ENCODE measurements around the gene APPL1.

DNA sequence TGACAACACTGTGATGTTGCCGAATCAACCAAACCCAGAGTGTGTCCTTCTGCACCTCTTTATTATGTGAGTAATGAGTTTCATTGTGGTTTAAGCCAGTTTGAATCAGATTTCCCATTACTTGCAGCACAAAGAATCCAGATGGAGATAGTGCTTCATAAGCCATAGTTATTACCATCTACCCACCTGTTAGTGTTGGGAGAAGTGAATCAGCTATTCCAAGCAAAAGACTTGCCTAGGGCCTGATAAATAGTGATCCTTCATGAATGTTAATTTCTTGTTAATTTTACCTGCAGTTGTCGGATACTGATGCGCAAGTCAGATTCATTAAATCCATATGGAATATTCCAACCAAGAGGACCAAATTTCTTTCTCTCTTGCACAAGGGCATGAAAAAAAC is 86.7 kb downstream of the APPL1 start:
- TF ChIP-seq, protein P1, sequence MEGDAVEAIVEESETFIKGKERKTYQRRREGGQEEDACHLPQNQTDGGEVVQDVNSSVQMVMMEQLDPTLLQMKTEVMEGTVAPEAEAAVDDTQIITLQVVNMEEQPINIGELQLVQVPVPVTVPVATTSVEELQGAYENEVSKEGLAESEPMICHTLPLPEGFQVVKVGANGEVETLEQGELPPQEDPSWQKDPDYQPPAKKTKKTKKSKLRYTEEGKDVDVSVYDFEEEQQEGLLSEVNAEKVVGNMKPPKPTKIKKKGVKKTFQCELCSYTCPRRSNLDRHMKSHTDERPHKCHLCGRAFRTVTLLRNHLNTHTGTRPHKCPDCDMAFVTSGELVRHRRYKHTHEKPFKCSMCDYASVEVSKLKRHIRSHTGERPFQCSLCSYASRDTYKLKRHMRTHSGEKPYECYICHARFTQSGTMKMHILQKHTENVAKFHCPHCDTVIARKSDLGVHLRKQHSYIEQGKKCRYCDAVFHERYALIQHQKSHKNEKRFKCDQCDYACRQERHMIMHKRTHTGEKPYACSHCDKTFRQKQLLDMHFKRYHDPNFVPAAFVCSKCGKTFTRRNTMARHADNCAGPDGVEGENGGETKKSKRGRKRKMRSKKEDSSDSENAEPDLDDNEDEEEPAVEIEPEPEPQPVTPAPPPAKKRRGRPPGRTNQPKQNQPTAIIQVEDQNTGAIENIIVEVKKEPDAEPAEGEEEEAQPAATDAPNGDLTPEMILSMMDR (IDR thresholded peaks at IDR 0.05) = no peak
- no peak for TF ChIP-seq EP300 (IDR thresholded peaks at IDR 0.05)
- no peak for TF ChIP-seq POLR2A (IDR thresholded peaks at IDR 0.05)

All from ovary (tissue), 3 donors.